HUES64 (cell line): ENCODE results near the gene CNTNAP2.
"Not testable (repeated sequence)": the region's sequence is repeated elsewhere in the genome, so short reads cannot be mapped to it uniquely, and the experiment has no call there.

Source experiments
- H3K27ac ChIP-seq: 2 replicates; pipeline ENCODE4 v1.7.0; 2013; ENCODE audit warnings: low read depth, low read length, inconsistent platforms
- H3K27me3 ChIP-seq: 2 replicates; pipeline ENCODE4 v1.6.1; 2013; ENCODE audit warnings: mild to moderate bottlenecking, low read length; ENCODE audit not compliant: insufficient read depth
- H3K36me3 ChIP-seq: 2 replicates; pipeline ENCODE4 v1.6.1; 2013; ENCODE audit warnings: mild to moderate bottlenecking, low read length; ENCODE audit not compliant: insufficient read depth
- H3K4me1 ChIP-seq: 2 replicates; pipeline ENCODE4 v1.6.1; 2013; ENCODE audit warnings: mild to moderate bottlenecking, low read length, moderate library complexity; ENCODE audit not compliant: insufficient read depth
- H3K4me3 ChIP-seq: 2 replicates; pipeline ENCODE4 v1.5.1; 2013; ENCODE audit warnings: mild to moderate bottlenecking, low read length, moderate library complexity
- H3K9ac ChIP-seq: 2 replicates; pipeline ENCODE4 v1.6.1; 2013; ENCODE audit warnings: mild to moderate bottlenecking, low read depth, low read length
- H3K9me3 ChIP-seq: 2 replicates; pipeline ENCODE4 v1.6.1; 2013; ENCODE audit warnings: low read depth, low read length; ENCODE audit not compliant: insufficient read depth
- WGBS: fragments of 150-250, 120-280 bp; methylation state at CpG from one replicate; pipeline ENCODE4 v1.1.7; 2013; ENCODE audit warnings: missing lambda C conversion rate; 5-methylcytosine and 5-hydroxymethylcytosine counted together

CNTNAP2 gene

DNA sequence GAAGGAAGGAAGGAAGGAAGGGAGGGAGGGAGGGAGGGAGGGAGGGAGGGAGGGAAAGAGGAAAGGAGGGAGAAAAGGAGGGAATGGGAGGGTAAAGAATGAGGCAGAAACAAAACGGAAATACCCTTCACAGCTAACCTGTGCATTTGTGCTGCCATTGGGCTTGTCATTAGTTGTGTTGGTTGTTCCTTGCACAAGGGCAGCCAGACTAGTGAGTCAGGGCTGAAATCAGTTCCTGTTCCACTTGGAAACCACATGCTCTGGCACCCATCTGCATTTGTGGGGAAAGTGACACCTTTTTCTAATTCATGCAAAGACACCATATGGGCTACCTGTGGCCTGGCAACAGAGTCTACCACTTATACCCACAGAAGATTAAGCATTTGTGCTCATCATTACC, 1469.9 kb downstream of the CNTNAP2 start:
- Histone ChIP-seq H3K9me3 (no peaks in the 10 kb centered on the region), H3K36me3 (no peaks in the 10 kb centered on the region), H3K27me3 (no peaks in the 10 kb centered on the region), H3K27ac (no peak overlapping the region; the same call in 1 of the 2 replicates), H3K9ac (no peak overlapping the region), H3K4me3 (no peak overlapping the region), H3K4me1 (peaks cover 40% of the 10 kb centered on the region)
- 33% methylated on average over 1 of the region's 1 CpG for WGBS

DNA sequence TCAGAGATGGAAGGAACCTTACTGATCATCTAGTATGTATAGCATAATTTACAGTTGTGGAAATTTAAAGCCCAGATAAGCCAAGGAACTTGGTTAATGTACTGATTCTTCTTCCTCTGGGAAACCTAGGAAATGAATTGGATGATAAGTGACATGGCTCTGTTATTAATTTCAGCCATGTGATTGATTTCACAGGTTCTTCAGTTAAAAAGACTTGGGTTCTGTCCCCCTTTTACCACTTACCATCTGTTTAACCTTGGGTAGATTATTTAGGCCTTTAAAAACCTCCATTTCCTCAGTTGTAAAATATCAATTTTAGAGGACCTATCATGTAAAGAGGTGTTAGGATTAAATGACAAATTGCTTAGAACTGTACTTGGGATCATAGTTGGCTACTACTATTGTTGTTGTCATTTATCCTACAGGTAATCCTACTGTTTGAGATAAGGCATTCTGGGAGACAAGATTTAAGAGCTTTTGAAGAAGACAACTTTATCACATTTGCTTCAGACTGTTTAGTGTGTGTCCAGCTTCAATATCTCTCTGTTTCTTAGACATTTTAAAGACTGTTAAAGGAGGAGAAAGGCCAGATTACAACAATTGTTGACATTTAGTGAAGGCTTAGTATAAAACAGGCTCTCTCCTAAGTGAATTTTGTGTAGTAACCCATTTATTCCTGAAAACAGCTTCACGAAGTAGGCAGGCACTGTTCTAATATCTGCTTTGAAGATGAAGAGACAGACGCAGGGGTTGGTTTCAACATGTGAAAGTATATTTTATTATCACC, 1476.9 kb downstream of the CNTNAP2 start:
- 100% methylated on average over 1 of the region's 2 CpGs for WGBS
- Histone ChIP-seq H3K36me3 (no peaks in the 10 kb centered on the region), H3K4me3 (no peak overlapping the region), H3K27me3 (no peaks in the 10 kb centered on the region), H3K9me3 (no peaks in the 10 kb centered on the region), H3K4me1 (no peaks in the 10 kb centered on the region), H3K27ac (no peak overlapping the region), H3K9ac (no peak overlapping the region)

DNA sequence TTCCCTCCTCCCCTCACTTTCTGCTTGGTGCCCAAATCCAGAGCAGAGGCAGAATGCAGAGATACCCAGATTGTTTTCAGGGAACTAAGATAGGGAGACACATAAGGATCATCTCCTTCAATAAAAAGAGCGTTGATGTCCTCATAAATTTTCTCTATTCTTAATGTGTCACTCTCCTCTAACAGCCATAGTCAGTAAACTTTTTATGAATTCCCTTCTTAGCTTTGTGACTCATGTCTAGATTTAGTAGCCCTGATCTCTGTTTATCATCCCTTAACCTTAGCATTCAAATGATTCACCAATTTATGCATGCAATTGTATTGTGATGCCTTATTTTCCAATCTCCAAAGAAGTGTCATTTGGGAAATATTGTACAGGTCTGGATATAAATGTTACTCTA, 1478.4 kb downstream of the CNTNAP2 start:
- H3K4me1 ChIP-seq, result no peaks in the 10 kb centered on the region
- no peak overlapping the region for H3K9ac ChIP-seq
- no peak overlapping the region for H3K4me3 ChIP-seq
- H3K27me3 ChIP-seq, result no peaks in the 10 kb centered on the region
- 87% methylated on average over 1 of the region's 1 CpG for WGBS
- H3K27ac ChIP-seq, result no peak overlapping the region
- H3K9me3 ChIP-seq, result no peaks in the 10 kb centered on the region
- H3K36me3 ChIP-seq, result no peaks in the 10 kb centered on the region

DNA sequence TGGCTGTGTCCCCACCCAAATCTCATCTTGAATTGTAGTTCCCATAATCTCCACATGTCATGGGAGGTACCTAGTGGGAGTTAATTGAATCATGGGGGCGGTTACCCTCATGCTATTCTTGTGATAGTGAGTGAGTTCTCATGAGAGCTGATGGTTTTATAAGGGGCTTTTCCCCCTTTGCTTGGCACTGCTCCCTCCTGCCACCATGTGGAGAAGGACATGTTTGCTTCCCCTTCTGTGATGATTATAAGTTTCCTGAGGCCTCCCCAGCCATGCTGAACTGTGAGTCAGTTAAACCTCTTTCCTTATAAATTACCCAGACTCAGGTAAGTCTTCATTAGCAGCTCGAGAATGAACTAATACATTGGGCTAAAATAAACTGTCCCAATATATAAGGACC, 1482.1 kb downstream of the CNTNAP2 start:
- not testable (repeated sequence) for H3K36me3 ChIP-seq, H3K9me3 ChIP-seq, H3K27ac ChIP-seq, H3K4me3 ChIP-seq, H3K9ac ChIP-seq, H3K27me3 ChIP-seq
- peaks cover 14% of the 10 kb centered on the region for H3K4me1 ChIP-seq
- 99% methylated on average over 2 of the region's 2 CpGs for WGBS

DNA sequence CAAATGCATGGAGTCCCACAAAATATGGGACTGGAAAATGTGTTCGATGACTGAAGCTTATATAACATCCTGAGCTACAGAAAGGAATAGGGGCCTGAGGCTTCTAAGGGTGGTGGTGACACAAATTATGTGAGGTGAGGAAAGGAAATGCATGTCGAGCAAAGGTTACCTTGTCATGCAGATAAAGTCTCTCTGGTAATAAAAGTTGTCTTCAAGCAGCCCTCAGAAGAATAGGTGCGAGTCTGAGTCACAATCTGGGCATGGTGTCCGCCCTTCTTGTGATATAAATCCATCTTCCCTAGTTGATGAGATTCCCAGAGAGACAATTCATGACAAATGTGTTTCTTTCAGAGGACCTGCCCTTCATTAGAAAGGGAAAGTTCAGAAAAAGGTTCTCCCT, 1488.7 kb downstream of the CNTNAP2 start:
- Histone ChIP-seq H3K36me3 (no peaks in the 10 kb centered on the region), H3K4me3 (no peak overlapping the region), H3K27ac (peak overlapping the region; percentile 38; the same call in 1 of the 2 replicates), H3K4me1 (peaks cover 48% of the 10 kb centered on the region), H3K27me3 (no peaks in the 10 kb centered on the region), H3K9ac (no peak overlapping the region), H3K9me3 (no peaks in the 10 kb centered on the region)
- 42% methylated on average over 4 of the region's 4 CpGs for WGBS

DNA sequence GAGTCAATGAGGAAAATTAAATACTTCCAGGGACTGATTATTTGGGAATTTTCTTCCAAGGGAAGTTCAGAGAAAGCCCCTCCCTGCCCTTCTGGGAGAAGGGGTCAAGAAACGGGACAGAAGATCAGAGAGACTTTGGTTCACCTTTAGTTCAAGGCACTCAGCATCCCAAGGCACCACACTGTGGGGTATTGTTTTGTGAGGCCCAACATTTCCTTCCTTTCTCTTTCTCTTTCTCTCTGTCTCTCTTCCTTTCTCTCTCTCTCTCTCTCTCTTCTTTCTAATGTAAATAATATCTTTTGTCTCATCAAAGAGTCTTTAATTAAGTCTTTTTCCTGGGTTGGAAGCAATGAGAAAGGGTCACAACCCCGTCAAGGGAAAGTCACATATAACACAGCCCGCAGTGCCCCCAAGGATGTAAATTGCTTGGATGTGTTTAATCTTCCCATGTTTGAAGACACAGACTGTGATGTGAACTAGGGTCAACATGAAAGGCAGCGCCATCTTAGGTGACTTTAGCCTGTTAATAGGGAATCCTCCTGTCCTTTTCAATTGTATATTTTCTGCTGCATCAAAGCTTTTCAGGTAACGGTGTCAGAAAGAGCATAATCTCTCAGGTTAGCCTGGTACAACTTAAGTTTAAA, 1490.7 kb downstream of the CNTNAP2 start:
- 43% methylated on average over 5 of the region's 5 CpGs for WGBS
- Histone ChIP-seq H3K4me1 (peaks cover 35% of the 10 kb centered on the region), H3K27ac (peak overlapping the region; percentile 58; the same call in 1 of the 2 replicates), H3K36me3 (no peaks in the 10 kb centered on the region), H3K27me3 (no peaks in the 10 kb centered on the region), H3K4me3 (peak overlapping the region; percentile 1; the same call in 1 of the 2 replicates), H3K9me3 (no peaks in the 10 kb centered on the region), H3K9ac (no peak overlapping the region)

DNA sequence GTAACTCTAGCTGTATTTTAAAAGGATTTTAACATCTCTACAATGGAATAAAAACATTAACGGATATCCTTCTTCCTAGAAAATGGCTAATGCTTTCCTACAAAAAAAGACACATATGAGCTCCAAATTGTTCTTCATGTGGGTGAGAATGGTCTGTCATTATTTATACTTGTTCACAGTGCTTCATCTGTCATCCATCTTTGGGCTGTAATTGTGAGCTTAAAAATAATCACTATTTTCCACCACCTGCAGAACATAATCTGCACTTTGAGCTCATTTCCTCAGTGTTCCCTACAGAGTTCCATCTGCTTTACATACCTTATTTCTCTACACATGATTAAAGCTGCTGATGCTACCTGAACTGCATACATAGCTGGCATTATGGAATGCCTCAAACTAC, 1494.8 kb downstream of the CNTNAP2 start:
- H3K36me3 ChIP-seq, result no peaks in the 10 kb centered on the region
- H3K9me3 ChIP-seq, result no peaks in the 10 kb centered on the region
- no peak overlapping the region for H3K27ac ChIP-seq
- no peaks in the 10 kb centered on the region for H3K27me3 ChIP-seq
- H3K9ac ChIP-seq, result no peak overlapping the region
- no CpG with 5 or more reads among the region's 1 CpG for WGBS
- no peak overlapping the region for H3K4me3 ChIP-seq
- peaks cover 15% of the 10 kb centered on the region for H3K4me1 ChIP-seq

DNA sequence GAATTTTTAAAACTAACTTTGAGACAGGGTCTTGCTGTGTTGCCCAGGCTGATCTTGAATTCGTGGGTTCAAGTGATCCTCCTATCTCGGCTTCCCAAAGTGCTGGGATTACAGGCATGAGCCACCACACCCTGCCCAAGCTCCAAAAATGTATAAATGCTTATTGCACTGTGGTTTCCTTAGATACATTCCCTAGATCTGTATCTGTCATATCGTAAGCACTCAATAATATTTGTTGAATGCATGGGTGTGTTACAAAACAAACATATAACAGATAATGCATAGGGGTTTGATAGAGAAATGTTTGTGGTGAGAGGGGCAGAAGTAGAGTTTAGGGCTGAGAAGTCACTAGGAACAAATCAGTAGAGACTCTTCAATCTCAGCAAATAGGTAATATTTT, 1518.7 kb downstream of the CNTNAP2 start:
- Histone ChIP-seq H3K9ac (no peak overlapping the region), H3K4me1 (peaks cover 9% of the 10 kb centered on the region), H3K27me3 (no peaks in the 10 kb centered on the region), H3K4me3 (no peak overlapping the region), H3K9me3 (no peaks in the 10 kb centered on the region), H3K36me3 (no peaks in the 10 kb centered on the region), H3K27ac (no peak overlapping the region)
- WGBS, result 96% methylated on average over 2 of the region's 3 CpGs

DNA sequence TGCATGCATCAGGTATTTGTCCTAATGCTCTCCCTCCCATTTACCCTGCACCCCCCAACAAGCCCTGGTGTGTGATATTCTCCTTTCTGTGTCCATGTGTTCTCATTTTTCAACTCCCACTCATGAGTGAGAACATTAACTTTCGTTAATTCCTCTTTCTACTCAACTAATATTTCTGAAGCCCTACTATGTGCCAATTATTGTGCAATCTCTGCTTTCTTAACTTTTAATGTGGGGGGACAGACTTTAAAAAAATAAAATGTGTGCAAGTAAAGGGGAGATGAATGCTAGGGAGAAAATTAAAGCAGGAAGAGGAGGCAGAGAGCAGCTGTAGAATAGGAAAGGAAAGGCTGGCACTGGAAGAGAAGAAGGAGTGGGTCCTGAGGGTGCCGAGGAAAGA, 1520.0 kb downstream of the CNTNAP2 start:
- H3K4me1 ChIP-seq, result peaks cover 9% of the 10 kb centered on the region
- no peaks in the 10 kb centered on the region for H3K27me3 ChIP-seq
- 87% methylated on average over 2 of the region's 2 CpGs for WGBS
- H3K9ac ChIP-seq, result no peak overlapping the region
- no peaks in the 10 kb centered on the region for H3K36me3 ChIP-seq
- H3K4me3 ChIP-seq, result no peak overlapping the region
- H3K9me3 ChIP-seq, result no peaks in the 10 kb centered on the region
- no peak overlapping the region for H3K27ac ChIP-seq

DNA sequence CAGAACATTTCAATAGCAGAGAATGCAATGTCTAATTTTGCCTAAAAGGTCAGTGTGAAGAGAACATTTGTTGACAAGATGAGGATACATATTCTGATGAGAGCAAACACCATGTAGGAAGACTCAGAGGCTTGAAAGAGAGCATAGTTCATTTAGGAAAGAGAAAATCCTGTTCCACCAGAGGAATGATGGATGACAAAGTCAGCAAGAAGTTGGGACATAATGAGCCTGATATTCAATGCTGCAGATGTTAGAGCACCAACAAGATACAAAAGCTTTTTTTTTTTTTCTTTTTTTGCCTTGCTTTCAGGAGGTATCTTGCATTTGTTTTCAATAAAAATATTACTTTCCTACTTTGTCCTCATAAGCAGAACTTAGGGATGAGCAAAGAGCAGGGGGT, 1522.0 kb downstream of the CNTNAP2 start:
- Histone ChIP-seq H3K9me3 (no peaks in the 10 kb centered on the region), H3K4me3 (no peak overlapping the region), H3K27ac (no peak overlapping the region), H3K36me3 (no peaks in the 10 kb centered on the region), H3K27me3 (no peaks in the 10 kb centered on the region), H3K4me1 (peaks cover 9% of the 10 kb centered on the region), H3K9ac (no peak overlapping the region)

DNA sequence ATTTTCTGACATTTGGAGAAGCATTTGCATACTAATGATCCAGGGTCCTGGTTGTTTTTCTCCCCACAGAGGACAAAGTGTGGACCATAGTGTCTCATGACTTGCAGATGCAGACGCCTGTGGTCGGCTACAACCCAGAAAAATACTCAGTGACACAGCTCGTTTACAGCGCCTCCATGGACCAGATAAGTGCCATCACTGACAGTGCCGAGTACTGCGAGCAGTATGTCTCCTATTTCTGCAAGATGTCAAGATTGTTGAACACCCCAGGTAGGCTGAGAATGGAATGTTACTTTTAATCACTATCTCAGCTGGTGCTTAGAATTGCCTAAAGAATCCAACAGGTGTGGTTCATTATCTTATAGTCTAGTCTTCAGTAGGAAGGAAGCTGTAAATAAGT, 1522.4 kb downstream of the CNTNAP2 start:
- Histone ChIP-seq H3K27ac (no peak overlapping the region), H3K9ac (no peak overlapping the region), H3K27me3 (no peaks in the 10 kb centered on the region), H3K36me3 (no peaks in the 10 kb centered on the region), H3K9me3 (no peaks in the 10 kb centered on the region), H3K4me3 (no peak overlapping the region), H3K4me1 (peaks cover 9% of the 10 kb centered on the region)
- 79% methylated on average over 6 of the region's 6 CpGs for WGBS
